Superior temporal gyrus (tissue), 1 donor: ENCODE measurements around the gene PATJ.
"Not testable (repeated sequence)": the region's sequence is repeated elsewhere in the genome, so short reads cannot be mapped to it uniquely, and the experiment has no call there.

Source experiments
- DNase-seq: peaks from one replicate; pipeline ENCODE4 v3.0.0-alpha.2; 2016; ENCODE audit errors: extremely low spot score

Gene PATJ

GRCh38 chr1:61743716-61744580 lies 1.7 kb downstream of the PATJ start:
- DNase-seq, result no peak

GRCh38 chr1:61746813-61747212 lies 4.5 kb downstream of the PATJ start:
- DNase-seq, result peak; percentile 27

- no peak for DNase-seq
These were observed 6.3 kb downstream of the PATJ start for GRCh38 chr1:61748566-61748965.

- no peak for DNase-seq
These were observed 7.3 kb downstream of the PATJ start for GRCh38 chr1:61749574-61749973.

GRCh38 chr1:61752921-61753389 lies 10.7 kb downstream of the PATJ start:
- no peak for DNase-seq

GRCh38 chr1:61753998-61754508 lies 11.8 kb downstream of the PATJ start:
- DNase-seq, result no peak

- DNase-seq, result no peak
These were observed 12.3 kb downstream of the PATJ start for GRCh38 chr1:61754545-61754944.

- no peak for DNase-seq
These were observed 14.5 kb downstream of the PATJ start for GRCh38 chr1:61756773-61757172.

- DNase-seq, result no peak
These were observed 15.7 kb downstream of the PATJ start for GRCh38 chr1:61757950-61758349.

- no peak for DNase-seq
These were observed 27.9 kb downstream of the PATJ start for GRCh38 chr1:61770131-61770530.

GRCh38 chr1:61776091-61776490 lies 33.8 kb downstream of the PATJ start:
- no peak for DNase-seq

- no peak for DNase-seq
These were observed 37.0 kb downstream of the PATJ start for GRCh38 chr1:61779231-61779630.

GRCh38 chr1:61781151-61781550 lies 38.9 kb downstream of the PATJ start:
- no peak for DNase-seq

GRCh38 chr1:61782771-61783170 lies 40.5 kb downstream of the PATJ start:
- DNase-seq, result no peak

- no peak for DNase-seq
These were observed 42.4 kb downstream of the PATJ start for GRCh38 chr1:61784726-61785125.

- DNase-seq, result no peak
These were observed 48.6 kb downstream of the PATJ start for GRCh38 chr1:61790837-61791236.

GRCh38 chr1:61797045-61797755 lies 54.9 kb downstream of the PATJ start:
- DNase-seq, result no peak

- not testable (repeated sequence) for DNase-seq
These were observed 58.8 kb downstream of the PATJ start for GRCh38 chr1:61801047-61801446.

GRCh38 chr1:61807606-61808140 lies 65.4 kb downstream of the PATJ start:
- no peak for DNase-seq

GRCh38 chr1:61808321-61808720 lies 66.0 kb downstream of the PATJ start:
- DNase-seq, result no peak

- DNase-seq, result no peak
These were observed 66.7 kb downstream of the PATJ start for GRCh38 chr1:61808968-61809367.

- DNase-seq, result peak; percentile 40
These were observed 70.6 kb downstream of the PATJ start for GRCh38 chr1:61812916-61813315.
